ENCODE results near the gene KCNIP3.
"Not testable (repeated sequence)": the region's sequence is repeated elsewhere in the genome, so short reads cannot be mapped to it uniquely, and the experiment has no call there.

KCNIP3 gene

DNA sequence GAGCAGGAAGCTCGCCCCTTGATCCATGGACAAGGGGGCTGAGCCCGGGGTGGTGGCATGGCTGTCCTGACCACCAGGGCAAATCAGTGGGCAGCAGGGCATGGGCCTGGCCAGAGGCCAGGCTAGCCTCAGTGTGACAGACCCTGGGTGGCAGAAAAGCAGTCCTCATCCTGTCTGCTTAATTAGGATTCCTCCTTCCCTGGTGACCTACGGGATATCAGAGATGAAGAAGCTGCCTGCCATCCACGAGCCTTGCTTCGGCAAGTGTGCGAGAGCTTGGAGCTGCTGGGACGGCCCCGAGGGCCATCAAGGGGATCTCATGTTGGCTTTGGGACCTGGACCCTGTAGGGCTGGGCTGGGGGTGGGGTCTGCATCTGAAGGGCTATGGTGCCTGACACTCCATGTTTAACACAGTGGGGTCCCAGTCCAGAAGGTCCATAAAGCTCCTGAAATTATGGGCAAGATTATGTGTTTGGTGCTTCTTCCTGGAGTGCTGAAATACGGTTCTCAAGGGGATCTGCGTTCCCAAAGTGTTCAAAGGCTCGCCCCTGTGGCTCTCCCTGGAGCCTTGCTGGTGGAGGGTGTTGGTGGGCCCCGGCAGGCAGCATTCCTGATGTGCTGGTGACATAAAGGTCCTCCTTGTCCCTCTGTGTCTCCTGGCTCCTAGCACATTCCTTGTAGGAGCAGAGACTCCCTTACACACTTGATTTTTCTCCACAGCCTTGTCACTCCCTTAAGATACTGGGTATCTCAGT, 52.6 kb downstream of the KCNIP3 start:
- no peak for DNase-seq

DNA sequence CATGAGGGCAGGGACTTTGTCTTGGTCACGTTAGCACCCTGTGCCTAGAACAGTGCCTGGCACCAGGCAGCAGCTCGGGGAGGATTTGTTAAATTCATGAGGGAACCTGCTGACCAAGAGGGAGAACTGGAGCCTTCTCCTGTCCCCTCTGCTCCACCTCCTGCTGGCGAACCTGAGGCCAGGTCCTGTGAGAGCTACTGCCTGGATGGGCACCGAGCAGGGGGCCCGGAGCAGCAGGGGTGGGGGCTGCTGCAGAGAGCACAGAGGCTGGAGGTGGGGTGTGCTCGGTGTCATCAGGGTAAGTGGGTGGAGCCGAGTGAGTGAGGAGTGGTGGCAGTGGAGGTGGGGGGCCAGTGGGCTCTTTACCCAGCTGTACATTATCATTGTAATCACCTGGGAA, 53.2 kb downstream of the KCNIP3 start:
- DNase-seq = no peak

DNA sequence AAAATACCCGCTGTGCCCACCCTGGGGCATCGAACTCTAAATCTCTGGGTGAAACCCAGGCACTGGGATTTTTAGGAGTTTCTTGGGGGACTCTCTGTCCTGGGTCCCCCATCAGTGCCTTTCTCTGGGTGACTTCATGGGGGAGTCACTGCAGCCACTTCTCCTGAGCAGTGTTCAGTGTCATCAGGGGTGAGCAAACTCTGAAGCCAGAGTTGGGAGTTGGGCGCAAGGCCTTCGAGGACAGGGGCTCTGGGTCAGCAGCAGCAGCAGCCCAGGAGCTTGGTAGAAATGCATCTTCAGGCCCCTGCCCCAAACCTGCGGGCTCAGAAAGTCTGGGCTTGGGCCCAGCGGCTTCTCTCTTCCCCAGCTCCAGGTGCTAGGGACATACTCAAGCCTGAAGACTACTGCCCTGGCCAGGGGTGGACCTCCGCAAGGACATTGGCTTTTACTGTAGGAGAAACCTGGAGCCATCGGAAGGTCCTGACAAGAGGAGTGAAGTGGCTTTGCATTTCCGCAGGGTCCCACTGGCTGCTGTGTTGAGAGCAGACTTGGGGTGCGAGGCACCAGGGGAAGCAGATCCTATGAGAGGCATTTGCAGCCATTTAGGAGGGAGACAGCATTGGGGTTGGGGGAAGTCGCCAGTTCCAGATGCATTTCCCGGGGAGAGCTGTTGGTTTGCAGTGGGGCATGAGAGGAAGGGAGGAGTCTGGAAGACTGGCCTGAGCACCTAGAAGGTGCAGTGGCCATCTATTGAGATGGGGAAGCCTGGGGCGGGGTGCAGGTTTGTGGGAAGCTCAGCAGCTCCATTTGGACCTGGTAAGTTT, 53.8 kb downstream of the KCNIP3 start:
- DNase-seq = no peak

DNA sequence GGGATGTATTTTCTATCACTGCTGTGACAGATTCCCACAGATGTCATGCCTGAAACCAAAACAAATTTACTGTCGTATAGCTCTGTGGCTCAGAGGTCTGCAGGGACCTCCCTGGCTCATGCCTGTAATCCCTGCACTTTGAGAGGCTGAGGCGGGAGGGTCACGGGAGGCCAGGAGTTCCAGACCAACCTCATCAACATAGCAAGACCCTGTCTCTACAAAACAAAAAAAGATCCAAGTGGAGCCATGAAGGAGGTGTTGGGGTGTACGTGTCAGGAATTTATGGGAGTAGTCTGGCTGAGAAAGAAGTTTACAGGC, 54.4 kb downstream of the KCNIP3 start:
- no peak for DNase-seq

DNA sequence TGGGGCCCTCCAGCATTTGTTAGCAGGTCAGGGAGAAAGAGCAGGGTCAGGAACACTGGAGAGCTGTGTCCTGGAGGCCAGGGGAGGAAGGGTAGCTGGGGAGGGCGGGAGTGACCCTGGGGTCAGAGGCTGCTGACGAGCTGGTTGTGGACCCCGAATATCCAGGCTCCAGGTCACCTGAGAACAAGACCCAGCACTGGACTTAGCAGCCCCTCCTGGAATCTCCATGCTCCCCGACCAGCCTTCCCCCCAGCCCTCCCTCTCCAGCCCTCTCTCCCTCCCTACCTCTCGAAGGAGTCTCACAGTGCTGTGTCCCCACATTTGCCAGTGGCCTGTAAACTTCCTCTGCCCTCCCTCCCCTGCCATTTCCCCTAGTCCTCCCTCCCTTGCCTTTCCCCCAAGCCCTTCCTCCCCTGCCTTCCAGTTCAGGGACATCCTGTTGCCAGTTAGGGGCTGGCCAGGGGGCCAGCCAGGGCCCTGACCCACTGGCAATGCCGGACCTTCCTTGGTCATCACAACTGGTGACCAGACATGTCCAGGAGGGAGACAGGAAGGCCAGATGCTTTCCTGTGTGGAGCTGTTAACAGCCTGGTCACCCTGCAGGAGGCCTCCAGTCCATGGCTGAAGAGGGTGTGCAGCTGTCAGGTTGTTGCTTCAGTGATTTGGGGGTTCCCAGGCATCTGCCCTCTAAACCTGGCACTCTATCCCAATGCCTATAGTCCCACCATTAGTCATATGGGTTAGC, 55.3 kb downstream of the KCNIP3 start:
- DNase-seq = no peak

DNA sequence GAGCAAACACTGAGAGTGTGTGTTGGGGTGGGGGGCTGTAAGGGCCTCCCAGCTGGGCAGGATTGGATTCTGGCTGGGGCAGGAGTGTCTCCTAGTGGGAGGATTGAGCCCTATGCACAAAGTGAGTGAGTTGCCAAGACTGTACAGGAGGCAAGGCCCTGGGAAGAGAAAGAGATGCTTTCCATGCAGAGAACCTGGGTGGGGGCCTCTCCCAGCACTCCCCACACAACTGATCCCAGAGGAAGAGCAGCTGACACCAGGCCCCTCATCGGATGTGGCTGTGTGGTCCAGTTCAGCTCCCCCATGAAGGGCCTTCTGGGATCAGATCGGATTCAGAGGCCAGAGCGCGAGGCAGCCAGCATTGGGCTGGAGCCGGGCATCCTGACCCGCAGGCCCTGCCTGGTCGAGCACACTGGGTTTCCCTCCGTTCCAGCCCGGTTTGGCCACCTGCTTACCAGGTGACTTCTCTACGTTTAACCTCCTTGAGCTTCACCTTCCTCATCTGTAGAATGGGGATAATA, 56.0 kb downstream of the KCNIP3 start:
- DNase-seq = no peak

DNA sequence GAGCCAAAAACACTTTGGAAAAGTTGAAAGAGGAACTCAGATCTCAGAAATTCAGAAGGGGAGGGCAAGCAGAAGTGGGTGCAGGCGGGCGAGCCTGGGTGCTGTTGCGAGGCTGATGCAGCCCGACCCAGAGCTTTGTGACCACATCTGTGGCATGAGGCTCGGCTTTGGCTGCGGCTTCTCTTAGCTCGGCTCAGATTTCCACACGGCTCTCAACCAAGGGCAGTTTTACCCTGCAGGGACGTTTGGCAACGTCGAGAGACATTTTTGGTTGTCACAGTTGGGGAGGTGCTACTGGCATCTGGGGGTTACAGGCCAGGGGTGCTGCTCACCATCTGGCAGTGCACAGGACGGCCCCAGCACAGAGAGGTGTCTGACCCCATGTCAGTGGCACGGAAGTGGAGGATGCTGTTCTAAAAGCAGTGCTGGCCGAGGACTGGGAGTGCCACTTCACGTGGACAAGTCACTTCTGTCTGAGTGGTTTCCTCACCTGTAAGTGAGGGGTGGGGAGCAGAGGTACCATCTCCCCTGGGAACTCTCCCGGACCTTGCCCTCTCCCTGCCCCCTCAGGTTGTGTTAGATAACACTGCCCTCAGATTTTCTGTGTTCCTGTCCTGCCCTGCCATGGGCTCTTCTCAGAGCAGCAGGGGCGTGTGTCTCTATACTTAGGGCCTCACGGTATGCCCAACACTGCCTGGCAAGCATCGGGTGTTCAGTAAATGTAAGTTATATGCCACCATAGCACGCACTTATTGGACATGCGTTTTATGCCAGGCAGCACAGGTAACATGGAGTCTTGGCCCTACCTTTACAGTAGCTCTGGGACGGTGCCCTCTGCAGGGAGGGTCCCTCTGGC, 56.7 kb downstream of the KCNIP3 start:
- DNase-seq = no peak

DNA sequence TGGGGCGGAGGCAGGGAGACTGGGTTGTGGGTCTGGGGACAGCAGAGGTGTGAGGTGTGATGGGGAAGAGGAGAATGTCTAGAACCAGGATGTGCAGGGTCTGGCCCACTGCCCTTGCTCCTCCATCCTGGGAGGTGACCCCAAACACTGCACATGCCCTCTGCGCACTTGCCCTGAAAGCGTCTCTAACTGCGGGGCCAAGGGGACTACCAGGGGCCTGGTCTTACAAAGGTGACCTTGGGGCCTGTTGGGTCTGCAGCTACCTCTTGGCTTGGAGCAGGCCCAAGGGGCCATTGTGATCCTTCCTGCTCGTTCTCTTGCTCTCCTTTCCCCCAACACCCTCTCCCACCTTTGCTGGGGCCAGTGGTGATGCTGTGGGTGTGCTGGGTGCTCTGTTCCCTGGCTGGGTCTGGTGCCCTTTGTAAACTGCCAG, 57.3 kb downstream of the KCNIP3 start:
- DNase-seq = no peak

DNA sequence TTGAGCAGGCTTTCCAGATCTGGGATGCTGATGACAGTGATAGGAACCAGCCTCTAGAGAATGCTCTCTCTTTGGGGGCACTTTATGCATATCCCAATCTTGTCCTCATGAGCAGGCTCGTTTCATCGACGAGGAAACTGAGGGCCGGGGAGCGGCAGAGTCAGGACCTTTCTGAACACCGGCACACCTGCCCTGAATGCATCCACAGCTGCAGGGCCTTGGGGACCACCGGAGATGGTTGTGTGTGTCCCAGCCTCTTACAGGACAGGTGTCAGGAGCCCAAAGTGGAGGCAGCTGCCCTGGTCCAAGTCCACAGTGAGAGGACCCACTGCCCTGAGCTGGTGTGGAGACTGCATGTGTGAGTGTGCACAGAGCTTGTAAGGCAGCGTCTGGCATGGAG, 57.8 kb downstream of the KCNIP3 start:
- no peak for DNase-seq

DNA sequence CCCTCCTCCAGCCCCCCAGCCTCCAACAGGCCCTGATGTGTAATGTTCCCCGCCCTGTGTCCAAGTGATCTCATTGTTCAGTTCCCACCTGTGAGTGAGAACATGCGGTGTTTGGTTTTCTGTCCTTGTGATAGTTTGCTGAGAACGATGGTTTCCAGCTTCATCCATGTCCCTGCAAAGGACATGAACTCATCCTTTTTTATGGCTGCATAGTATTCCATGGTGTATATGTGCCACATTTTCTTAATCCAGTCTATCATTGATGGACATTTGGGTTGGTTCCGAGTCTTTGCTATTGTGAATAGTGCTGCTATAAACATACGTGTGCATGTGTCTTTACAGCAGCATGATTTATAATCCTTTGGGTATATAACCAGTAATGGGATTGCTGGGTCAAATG, 58.3 kb downstream of the KCNIP3 start:
- DNase-seq = not testable (repeated sequence)

DNA sequence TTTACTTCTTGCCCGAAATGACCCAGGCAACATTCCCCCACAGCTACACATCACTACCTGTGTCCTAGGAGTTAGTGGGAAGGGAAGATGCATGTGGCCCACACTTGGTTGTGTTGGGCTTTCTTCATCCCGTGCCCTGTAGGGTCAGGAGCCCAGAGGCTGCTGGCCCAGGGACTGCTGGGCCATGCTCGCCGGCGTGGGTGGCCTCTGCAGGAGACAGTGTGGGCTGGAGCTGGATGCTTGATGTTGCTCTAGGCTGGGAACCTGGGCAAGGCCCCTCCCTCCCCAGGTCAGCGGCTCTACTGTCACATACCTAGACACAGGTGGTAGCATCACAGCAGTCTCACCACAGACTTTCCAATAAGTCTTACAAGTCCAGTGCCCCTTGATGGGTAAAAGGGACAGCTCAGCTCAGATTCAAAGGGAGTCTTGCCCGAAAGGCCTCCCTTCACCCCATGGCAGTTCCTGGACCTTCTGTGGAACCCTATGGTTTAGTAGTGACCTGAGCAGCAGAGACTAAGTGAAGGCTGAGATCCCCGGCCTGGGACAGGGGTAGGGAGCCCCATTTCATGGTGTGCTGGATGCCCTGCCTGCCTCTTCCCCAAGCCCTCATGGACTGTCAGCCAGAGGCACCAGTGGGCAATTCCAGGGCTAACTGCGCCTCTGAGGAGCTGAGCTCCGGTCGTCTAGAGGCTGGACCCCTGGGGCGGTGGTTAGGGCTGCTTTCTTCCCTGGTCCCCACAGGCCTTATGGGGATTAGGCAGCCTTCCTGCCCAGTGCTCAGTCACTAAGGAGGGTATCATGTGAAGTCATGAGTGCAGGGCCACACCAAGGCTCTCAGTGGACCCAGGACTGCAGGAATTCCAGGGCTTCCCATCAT, 59.9 kb downstream of the KCNIP3 start:
- no peak for DNase-seq

DNA sequence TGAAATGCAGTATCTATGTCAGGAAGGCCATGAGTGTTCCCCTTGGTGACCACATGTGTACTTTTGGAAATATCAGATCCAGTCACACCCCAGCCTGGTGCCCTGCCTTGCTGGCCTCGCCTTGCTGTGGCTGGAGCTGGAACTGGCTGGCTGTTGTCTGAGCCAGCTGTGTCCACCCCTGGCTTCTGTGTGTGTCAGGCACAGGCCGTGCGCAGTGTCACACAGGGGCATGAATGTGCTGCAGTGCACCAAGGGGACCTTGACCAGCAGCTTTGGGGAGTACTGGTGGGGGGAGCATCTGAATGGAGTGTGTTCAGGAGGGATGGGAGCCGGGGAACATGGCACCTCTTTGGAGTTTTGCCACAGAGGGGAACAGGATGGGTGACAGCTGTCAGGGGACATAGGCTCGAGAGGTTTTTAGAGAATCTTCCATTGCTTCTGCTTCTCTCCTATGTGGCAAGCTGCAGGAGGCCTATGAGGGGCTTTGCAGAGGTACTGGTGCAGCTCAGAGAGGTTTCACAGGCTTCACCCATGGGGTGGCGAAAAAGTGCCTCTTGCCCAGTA, 60.7 kb downstream of the KCNIP3 start:
- DNase-seq = no peak

DNA sequence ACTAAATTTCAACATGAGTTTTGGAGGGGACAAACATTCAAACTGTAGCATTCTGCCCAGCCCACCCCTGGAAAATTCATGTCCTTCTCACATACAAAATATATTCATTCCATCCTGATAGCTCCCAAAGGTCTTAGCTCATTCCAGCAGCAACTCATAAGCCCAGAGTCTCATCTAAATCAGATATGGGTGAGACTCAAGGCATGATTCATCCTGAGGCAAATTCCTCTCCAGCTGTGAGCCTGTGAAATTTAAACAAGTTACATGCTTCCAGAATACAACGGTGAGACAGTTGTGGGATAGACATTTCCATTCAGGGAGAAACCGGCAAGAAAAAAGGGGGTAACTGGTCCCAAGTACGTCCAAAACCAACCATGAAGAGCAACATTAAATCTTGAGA, 61.9 kb downstream of the KCNIP3 start:
- no peak for DNase-seq

DNA sequence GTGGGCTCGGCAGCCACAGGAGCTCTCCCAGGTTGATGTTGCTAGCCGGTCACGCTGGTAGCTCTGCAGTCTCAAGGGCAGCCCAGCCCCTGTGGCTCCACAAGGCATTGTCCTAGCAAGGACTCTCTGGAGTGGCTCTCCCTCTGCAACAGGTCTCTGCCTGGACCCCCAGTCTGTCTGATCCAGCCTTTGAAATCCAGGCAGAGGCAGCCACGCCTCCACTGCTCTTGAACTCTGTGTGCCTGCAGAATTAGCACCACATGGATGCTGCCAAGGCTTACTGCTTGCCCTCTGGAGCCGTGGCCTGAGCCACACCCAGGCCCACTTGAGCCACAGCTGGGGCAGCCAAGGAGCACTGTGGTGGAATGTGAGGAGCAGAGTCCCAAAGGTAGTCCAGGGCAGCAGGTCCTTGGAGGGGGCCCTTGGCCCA, 62.4 kb downstream of the KCNIP3 start:
- DNase-seq = no peak

DNA sequence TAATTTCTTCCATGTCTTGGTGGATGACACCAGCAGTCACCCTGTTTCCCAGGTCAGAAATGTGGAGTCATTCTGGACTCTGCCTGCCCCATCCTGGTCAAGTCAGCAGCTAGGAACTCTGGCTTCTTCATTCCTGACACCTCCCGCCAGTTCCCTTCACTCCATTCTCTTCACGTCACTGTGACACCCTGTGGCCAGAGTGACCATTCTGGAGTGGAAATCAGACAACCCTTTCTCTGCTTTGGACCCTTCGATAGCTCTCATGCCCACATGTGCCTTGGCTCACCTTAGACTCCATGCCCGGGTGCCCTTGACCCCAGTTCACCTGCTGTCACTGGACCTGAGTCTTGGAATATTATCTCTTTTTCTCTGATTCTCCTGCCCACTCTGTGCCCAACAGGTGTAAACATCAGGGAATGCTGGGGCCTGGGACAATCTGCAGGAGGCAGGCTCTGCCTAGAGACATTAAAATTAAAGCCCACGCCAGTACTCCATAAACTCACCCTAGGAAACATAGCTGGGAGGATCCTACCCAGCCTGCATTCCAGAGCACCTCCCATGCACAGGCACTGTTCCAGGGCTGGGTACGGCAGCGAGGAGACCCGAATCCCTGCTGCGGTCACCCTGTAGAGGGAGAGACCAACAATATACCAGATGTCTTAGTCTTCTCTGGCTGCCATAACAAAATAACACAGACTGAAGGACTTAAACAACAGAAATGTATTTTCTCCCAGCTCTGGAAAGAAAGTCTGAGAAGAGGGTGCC, 64.3 kb downstream of the KCNIP3 start:
- DNase-seq = no peak

DNA sequence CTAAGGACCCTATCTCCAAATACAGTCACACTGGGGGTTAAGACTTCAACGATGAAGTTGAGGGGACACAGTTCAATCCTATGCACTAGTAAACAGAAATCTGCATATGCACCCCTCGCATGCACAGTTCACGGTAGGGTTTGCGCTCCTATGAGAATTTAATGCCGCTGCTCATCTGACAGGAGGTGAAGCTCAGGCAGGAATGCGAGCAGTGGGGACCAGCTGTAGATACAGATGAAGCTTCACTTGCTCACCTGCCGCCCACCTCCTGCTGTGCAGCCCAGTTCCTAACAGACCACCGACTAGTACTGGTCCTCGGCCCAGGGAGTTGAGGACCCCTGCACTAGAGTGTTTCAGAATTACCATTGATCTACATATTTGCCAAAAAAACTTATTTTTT, 65.3 kb downstream of the KCNIP3 start:
- DNase-seq = no peak

DNA sequence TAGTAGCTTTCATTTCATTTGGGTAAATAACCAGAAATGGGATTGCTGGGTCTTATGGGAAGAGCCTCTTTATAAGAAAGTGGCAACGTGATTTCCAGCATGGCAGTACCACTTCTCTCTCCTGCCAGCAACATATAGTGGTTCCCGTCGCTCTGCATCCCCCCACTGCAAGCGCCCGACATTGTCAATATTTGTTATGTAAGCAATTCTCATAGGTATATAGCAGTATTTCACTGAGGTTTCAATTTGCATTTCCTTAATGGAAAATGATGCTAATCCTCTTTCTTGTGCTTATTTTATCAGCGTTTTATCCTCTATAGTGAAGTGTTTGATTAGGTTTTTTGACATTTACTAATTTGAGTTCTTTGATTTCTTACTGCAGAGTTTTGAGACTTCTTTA, 69.4 kb downstream of the KCNIP3 start:
- DNase-seq = no peak

DNA sequence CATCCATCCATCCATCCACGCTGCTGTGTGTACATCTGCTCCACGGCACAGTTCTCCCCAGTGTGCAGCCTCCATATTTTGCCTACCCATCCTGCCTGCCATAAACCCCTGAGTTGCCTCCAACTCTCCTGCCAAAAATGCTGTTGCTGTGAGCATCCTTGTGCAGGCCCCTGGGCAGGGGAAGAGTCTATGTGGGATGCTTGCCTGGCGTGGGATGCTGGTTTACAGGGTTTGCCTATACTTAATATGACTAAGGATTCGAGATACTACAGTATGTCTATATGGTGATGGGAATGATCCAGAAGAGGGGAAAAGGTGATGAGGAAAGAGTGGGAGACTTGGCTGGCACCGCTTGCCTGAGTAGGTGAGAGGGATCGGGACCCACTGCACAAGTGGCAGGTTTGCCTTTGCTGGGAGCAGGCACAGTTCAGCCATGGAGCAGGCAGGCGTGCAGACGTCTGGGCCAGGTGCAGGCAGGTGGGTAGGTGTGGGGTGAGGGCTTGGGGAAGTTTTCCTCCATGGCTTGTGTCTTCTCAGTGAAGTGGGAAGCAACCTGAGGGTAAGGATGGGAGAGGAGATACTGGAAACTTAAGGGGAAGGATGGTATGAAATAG, 75.2 kb downstream of the KCNIP3 start:
- no peak for DNase-seq

DNA sequence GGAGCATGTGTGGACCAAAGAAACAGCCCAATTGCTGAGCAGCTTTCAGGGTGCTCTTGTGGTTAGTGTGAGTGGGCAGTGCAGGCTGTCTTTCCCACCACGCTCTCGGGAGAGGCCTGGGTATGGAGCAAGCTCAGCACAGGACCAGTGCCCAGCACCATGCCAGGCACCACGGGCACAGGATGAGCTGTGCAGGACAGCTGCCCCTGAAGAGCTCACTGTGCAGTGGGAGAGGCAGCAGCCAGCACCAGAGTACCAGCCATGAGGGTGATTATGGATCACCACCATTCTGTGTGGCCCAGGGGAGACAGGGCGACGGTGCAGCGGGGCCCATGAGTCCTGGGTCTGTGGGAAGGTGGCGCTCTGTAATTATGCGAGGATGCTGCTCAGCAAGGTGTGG, 75.7 kb downstream of the KCNIP3 start:
- no peak for DNase-seq

DNA sequence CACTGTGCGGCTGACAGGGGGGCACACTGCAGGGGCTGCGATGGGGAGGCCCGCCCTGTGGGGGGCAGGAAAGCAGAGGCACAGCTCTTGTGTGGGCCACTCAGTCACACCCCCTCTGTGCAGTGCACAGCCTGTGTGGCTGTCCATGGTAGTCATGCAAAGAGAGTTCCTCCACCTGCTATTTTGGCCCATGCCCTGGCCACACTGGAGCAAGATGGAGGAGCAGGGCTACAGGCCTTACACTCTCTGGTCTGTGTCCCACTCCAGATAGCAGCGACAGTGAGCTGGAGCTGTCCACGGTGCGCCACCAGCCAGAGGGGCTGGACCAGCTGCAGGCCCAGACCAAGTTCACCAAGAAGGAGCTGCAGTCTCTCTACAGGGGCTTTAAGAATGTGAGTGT, 76.9 kb downstream of the KCNIP3 start:
- DNase-seq = no peak
